ENCODE data around the gene MRPL58. TPM values are rescaled to one million over a fixed set of nuclear protein-coding genes. Genes with fewer than 3 reads are reported as not detected.

Gene MRPL58
- total RNA-seq, 1 experiment from 2014 or later = 55.2 TPM

DNA sequence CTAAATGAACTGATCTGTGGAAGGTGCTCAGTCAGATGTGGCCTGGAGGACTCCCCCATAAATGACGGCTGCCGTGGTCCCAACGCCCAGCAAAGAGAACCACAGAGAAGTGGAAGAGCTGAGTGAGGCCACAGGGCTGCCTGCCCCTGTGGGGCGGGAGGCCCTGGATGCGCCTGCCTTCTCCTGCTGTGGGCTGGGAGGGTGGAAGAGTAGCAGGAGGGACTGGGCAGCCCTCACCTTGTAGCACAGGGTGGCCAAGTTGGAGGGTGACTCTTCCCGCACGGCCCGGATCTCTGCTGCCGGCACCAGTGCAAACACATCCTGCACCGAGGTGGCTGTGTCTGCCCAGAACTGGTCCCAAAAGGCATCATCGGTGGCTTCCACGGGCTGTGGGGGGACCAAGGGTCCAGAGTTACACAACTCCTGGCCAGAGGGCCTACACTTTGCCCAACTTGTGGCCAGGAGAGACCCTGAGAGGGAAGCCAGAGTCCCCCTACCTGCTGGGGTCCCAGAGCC lies 48.2 kb upstream of the MRPL58 start:
- Histone ChIP-seq H3K4me1 (ENCODE audit: control insufficient read depth, insufficient read depth, low read length) (peaks cover 3% of the 10 kb centered on the region; the same call in 1 of the 2 replicates), H3K36me3 (ENCODE audit: control insufficient read depth, insufficient read depth, low read length) (no peaks in the 10 kb centered on the region), H3K27me3 (ENCODE audit: control insufficient read depth, insufficient read depth, low read length) (no peaks in the 10 kb centered on the region), H3K9me3 (ENCODE audit: control insufficient read depth, insufficient read depth, low read depth, low read length) (no peaks in the 10 kb centered on the region), H3K4me3 (ENCODE audit: low read depth in 2 of 2, low read length in 2 of 2) (no peak overlapping the region), H3K27ac (ENCODE audit: low read length) (no peak overlapping the region)
- BruUV-seq (replicated peaks) = no TSS peak
- TF ChIP-seq POLR2AphosphoS5 (IDR thresholded peaks at IDR 0.05; ENCODE audit: low read depth, low read length) = no peak
- TF ChIP-seq SIN3A (IDR thresholded peaks at IDR 0.05; ENCODE audit: borderline replicate concordance, insufficient read depth, low read depth, low read length) = no peak
- TF ChIP-seq TCF7L2 (IDR thresholded peaks at IDR 0.05; ENCODE audit: low read depth, low read length) = no peak
- TF ChIP-seq, protein P1, sequence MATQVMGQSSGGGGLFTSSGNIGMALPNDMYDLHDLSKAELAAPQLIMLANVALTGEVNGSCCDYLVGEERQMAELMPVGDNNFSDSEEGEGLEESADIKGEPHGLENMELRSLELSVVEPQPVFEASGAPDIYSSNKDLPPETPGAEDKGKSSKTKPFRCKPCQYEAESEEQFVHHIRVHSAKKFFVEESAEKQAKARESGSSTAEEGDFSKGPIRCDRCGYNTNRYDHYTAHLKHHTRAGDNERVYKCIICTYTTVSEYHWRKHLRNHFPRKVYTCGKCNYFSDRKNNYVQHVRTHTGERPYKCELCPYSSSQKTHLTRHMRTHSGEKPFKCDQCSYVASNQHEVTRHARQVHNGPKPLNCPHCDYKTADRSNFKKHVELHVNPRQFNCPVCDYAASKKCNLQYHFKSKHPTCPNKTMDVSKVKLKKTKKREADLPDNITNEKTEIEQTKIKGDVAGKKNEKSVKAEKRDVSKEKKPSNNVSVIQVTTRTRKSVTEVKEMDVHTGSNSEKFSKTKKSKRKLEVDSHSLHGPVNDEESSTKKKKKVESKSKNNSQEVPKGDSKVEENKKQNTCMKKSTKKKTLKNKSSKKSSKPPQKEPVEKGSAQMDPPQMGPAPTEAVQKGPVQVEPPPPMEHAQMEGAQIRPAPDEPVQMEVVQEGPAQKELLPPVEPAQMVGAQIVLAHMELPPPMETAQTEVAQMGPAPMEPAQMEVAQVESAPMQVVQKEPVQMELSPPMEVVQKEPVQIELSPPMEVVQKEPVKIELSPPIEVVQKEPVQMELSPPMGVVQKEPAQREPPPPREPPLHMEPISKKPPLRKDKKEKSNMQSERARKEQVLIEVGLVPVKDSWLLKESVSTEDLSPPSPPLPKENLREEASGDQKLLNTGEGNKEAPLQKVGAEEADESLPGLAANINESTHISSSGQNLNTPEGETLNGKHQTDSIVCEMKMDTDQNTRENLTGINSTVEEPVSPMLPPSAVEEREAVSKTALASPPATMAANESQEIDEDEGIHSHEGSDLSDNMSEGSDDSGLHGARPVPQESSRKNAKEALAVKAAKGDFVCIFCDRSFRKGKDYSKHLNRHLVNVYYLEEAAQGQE (IDR thresholded peaks at IDR 0.05; ENCODE audit: insufficient read depth in 1 of 2, low read depth in 2 of 2, low read length in 1 of 2) = no peak
- TF ChIP-seq, protein P2, sequence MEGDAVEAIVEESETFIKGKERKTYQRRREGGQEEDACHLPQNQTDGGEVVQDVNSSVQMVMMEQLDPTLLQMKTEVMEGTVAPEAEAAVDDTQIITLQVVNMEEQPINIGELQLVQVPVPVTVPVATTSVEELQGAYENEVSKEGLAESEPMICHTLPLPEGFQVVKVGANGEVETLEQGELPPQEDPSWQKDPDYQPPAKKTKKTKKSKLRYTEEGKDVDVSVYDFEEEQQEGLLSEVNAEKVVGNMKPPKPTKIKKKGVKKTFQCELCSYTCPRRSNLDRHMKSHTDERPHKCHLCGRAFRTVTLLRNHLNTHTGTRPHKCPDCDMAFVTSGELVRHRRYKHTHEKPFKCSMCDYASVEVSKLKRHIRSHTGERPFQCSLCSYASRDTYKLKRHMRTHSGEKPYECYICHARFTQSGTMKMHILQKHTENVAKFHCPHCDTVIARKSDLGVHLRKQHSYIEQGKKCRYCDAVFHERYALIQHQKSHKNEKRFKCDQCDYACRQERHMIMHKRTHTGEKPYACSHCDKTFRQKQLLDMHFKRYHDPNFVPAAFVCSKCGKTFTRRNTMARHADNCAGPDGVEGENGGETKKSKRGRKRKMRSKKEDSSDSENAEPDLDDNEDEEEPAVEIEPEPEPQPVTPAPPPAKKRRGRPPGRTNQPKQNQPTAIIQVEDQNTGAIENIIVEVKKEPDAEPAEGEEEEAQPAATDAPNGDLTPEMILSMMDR (IDR thresholded peaks at IDR 0.05) = no peak
- ATAC-seq (no peak), DNase-seq (ENCODE audit: low read depth, low spot score) (no peak)
- intact Hi-C loops (cut with micrococcal nuclease; ENCODE audit: unreplicated experiment) = loop anchor here (5.0 kb wide), 1 partner anchor 43 kb away; no protein-coding TSS in a partner anchor
- CTCF ChIA-PET = interaction anchor here (0.5 to 1.6 kb wide), 8 partner anchors 8 to 238 kb away, joined by 3 to 16 read pairs (median 4); partner anchors contain the start of genes FDXR and HID1
- in situ Hi-C loops (cut with HindIII; ENCODE audit: low pct_unique_long_range_greater_than_20kb, low sequenced_read_pairs) = no loop called here
- POLR2A ChIA-PET = interaction anchor here (1.4 kb wide), 1 partner anchor 30 kb away, joined by 11 read pairs; no protein-coding TSS in a partner anchor

DNA sequence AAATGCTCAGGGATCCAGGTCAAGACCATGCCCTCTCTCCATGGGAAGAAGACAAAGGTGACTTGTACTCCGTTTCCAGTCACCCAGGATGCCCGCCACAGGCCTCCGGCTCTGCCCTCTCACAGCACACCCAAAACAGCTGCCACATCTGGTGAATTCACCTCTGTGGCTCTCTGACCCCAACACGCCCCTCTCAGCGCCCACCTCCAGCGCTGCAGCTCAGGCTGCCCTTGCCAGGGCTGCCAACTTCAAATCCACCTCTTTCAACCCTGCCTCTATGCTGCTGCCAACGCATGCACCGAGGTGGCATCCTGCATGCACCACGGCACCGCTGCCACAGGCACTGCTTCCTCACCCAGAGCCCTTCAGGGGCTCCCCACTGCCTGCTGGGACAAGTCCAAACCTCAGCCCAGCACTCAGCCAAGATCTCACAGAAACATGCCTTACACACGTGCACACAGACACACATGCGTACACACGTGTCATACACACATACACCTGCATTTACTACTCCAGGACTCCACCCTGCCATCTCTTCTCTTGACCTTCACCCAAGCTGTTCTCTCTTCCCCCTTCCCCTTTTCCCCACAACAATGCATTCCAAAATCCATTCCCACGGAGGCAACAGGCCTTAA lies 47.4 kb upstream of the MRPL58 start:
- in situ Hi-C loops (cut with HindIII; ENCODE audit: low pct_unique_long_range_greater_than_20kb, low sequenced_read_pairs) (no loop called here), intact Hi-C loops (cut with micrococcal nuclease; ENCODE audit: unreplicated experiment) (loop anchor here (5.0 kb wide), 1 partner anchor 42 kb away; no protein-coding TSS in a partner anchor)
- Histone ChIP-seq H3K27me3 (ENCODE audit: control insufficient read depth, insufficient read depth, low read length) (no peaks in the 10 kb centered on the region), H3K4me3 (ENCODE audit: low read depth in 2 of 2, low read length in 2 of 2) (no peak overlapping the region), H3K9me3 (ENCODE audit: control insufficient read depth, insufficient read depth, low read depth, low read length) (no peaks in the 10 kb centered on the region), H3K27ac (ENCODE audit: low read length) (no peak overlapping the region), H3K36me3 (ENCODE audit: control insufficient read depth, insufficient read depth, low read length) (no peaks in the 10 kb centered on the region), H3K4me1 (ENCODE audit: control insufficient read depth, insufficient read depth, low read length) (peaks cover 3% of the 10 kb centered on the region; the same call in 1 of the 2 replicates)
- DNase-seq (ENCODE audit: low read depth, low spot score) = no peak
- POLR2A ChIA-PET = interaction anchor here (0.7 kb wide), 1 partner anchor 17 kb away, joined by 3 read pairs; no protein-coding TSS in a partner anchor
- CTCF ChIA-PET = no interaction called here
- ATAC-seq = no peak
- TF ChIP-seq TCF7L2 (IDR thresholded peaks at IDR 0.05; ENCODE audit: low read depth, low read length) = no peak
- TF ChIP-seq, protein P2 (IDR thresholded peaks at IDR 0.05) = no peak
- TF ChIP-seq, protein P1 (IDR thresholded peaks at IDR 0.05; ENCODE audit: insufficient read depth in 1 of 2, low read depth in 2 of 2, low read length in 1 of 2) = no peak
- TF ChIP-seq SIN3A (IDR thresholded peaks at IDR 0.05; ENCODE audit: borderline replicate concordance, insufficient read depth, low read depth, low read length) = no peak
- no peak for TF ChIP-seq POLR2AphosphoS5 (IDR thresholded peaks at IDR 0.05; ENCODE audit: low read depth, low read length)
- no TSS peak for BruUV-seq (replicated peaks)
